Activated T-cell treated with anti-CD3 and anti-CD28 coated beads, Interleukin-2, amount 50 U/mL, for 72 hours (primary cell): Measurements from ENCODE around the gene CMIP. TPM values are rescaled to one million over a fixed set of nuclear protein-coding genes. Genes with fewer than 3 reads are reported as not detected.

Source experiments
- ATAC-seq, 2 donors: fragments of 150-1000 bp; cut with Tn5 transposase; replicated peaks in 1 of 2; 2 replicates each; pipeline ENCODE4 v1.10.0; 2021; ENCODE audit warnings: moderate library complexity in 2 of 2, mild to moderate bottlenecking in 1 of 2
- DNase-seq, 2 donors: peaks; one replicate each; pipeline ENCODE4 v3.0.0; 2021 to 2022; ENCODE audit warnings: mixed read lengths in 1 of 2
- H3K27ac Mint-ChIP-seq: one replicate; pipeline ENCODE4 v1.8.0; 2022; ENCODE audit warnings: mild to moderate bottlenecking, moderate library complexity, mixed read lengths
- H3K27me3 Mint-ChIP-seq: one replicate; pipeline ENCODE4 v1.8.0; 2022; ENCODE audit warnings: low read depth, mixed read lengths
- H3K36me3 Mint-ChIP-seq, 2 donors: one replicate each; pipeline ENCODE4 v1.8.0; 2022; ENCODE audit warnings: mixed read lengths in 2 of 2, mild to moderate bottlenecking in 1 of 2; ENCODE audit not compliant: insufficient read depth in 2 of 2
- H3K4me1 Mint-ChIP-seq: one replicate; pipeline ENCODE4 v1.8.0; 2022; ENCODE audit warnings: low read depth, mixed read lengths
- H3K4me3 Mint-ChIP-seq, 2 donors: one replicate each; pipeline ENCODE4 v1.8.0; 2022; ENCODE audit warnings: mild to moderate bottlenecking in 2 of 2, mixed read lengths in 2 of 2, moderate library complexity in 2 of 2
- H3K9me3 Mint-ChIP-seq, 2 donors: one replicate each; pipeline ENCODE4 v1.8.0; 2022; ENCODE audit warnings: mixed read lengths in 2 of 2
- total RNA-seq, 2 donors: library from RNA; stranded (reverse); gene quantifications; one replicate each; pipeline ENCODE4 v1.2.3, GENCODE V29; 2022

The CMIP gene
- total RNA-seq, 2 donors from 2014 or later: 53.1 to 59.0 TPM

GRCh38 chr16:81652798-81653505, 208.3 kb downstream of the CMIP start:
- ATAC-seq (no peak), DNase-seq (no peak)
- H3K27ac Mint-ChIP-seq: no peak overlapping the region
- H3K4me3 Mint-ChIP-seq: no peak overlapping the region
- peaks cover 5% of the 10 kb centered on the region for H3K4me1 Mint-ChIP-seq
- H3K9me3 Mint-ChIP-seq: no peaks in the 10 kb centered on the region
- H3K36me3 Mint-ChIP-seq: no peaks in the 10 kb centered on the region
- no peaks in the 10 kb centered on the region for H3K27me3 Mint-ChIP-seq

DNA sequence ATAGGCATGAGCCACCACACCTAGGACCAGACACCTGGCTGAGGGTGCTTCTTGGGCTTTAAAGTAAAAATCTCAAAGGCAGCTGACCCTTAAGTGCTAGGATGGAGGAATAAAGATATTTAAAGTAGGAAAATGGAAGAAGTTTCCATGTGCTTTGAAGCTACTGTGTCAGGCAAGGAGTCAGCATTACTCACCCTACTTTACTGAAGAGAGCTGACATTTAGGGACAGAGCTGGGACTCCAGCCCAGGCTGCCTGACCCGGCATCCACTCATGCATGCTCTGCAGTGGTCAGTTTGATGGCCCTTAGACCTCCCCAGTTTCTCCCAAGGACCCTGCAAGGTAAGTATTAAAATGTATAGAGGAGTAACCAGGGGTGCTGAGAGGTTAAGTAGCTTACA, 209.7 kb downstream of the CMIP start:
- Mint-ChIP-seq H3K36me3 (peaks cover 0 to 3% of the 10 kb centered on the region in 2 donors), H3K9me3 (no peaks in the 10 kb centered on the region), H3K27me3 (no peaks in the 10 kb centered on the region), H3K27ac (no peak overlapping the region), H3K4me1 (peaks cover 3% of the 10 kb centered on the region), H3K4me3 (no peak overlapping the region)
- DNase-seq: no peak
- no peak for ATAC-seq

- Mint-ChIP-seq H3K27me3 (no peaks in the 10 kb centered on the region), H3K9me3 (no peaks in the 10 kb centered on the region), H3K27ac (no peak overlapping the region), H3K4me1 (no peaks in the 10 kb centered on the region), H3K36me3 (peaks cover 0 to 3% of the 10 kb centered on the region in 2 donors), H3K4me3 (no peak overlapping the region)
- DNase-seq (no peak), ATAC-seq (no peak)
Observed at GRCh38 chr16:81655469-81656162, 211.0 kb downstream of the CMIP start.

GRCh38 chr16:81657224-81657623, 212.6 kb downstream of the CMIP start:
- ATAC-seq: no peak
- H3K9me3 Mint-ChIP-seq: no peaks in the 10 kb centered on the region
- DNase-seq: no peak
- H3K27ac Mint-ChIP-seq: no peak overlapping the region
- peaks cover 0 to 3% of the 10 kb centered on the region in 2 donors for H3K36me3 Mint-ChIP-seq
- H3K4me1 Mint-ChIP-seq: no peaks in the 10 kb centered on the region
- no peaks in the 10 kb centered on the region for H3K27me3 Mint-ChIP-seq
- no peak overlapping the region for H3K4me3 Mint-ChIP-seq

DNA sequence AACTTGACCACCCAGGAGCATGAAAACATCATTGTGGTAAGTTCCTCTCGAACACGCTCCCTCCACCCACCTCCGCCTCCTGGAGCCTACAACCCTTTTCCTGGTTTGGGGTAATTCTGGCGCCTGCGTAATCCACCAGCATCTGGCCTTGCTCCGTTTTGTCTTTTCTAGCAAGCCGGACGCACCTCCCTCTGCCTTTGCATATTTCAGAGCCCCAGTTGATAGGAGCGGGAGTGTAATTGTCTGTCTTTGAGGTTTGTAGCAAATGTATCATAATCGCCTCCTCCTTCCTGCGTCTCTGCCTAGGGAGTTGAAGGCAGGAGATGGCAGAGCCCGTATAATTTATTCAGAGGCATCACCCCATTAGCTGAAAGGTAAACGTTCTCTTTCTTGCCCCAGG, 213.2 kb downstream of the CMIP start:
- H3K9me3 Mint-ChIP-seq: no peaks in the 10 kb centered on the region
- peaks cover 0 to 3% of the 10 kb centered on the region in 2 donors for H3K36me3 Mint-ChIP-seq
- H3K4me1 Mint-ChIP-seq: no peaks in the 10 kb centered on the region
- no peak overlapping the region for H3K27ac Mint-ChIP-seq
- no peak overlapping the region for H3K4me3 Mint-ChIP-seq
- ATAC-seq (no peak), DNase-seq (no peak)
- no peaks in the 10 kb centered on the region for H3K27me3 Mint-ChIP-seq

GRCh38 chr16:81658373-81658772, 213.8 kb downstream of the CMIP start:
- H3K4me1 Mint-ChIP-seq: no peaks in the 10 kb centered on the region
- no peak overlapping the region for H3K27ac Mint-ChIP-seq
- H3K27me3 Mint-ChIP-seq: no peaks in the 10 kb centered on the region
- ATAC-seq (no peak), DNase-seq (no peak)
- no peaks in the 10 kb centered on the region for H3K9me3 Mint-ChIP-seq
- H3K36me3 Mint-ChIP-seq: peaks cover 0 to 3% of the 10 kb centered on the region in 2 donors
- no peak overlapping the region for H3K4me3 Mint-ChIP-seq

DNA sequence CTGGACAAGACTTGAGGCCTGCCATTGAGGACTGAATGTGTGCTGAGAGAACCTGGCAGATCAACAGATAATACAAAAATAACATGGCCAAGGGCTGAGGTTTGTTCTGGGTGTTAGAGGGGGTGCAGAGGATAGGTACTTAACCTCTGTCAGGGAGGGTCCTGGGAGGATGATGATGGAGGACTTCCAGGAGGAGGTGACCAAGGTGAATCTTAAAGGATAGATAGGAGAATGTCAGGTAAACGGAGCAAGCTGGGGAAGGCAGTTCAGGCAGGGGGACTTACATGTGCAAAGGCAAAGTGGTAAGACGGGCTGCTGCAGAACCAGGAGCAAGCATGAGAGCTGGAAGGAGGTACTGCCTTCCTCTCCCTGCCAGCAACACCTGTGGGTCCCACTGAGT, 214.6 kb downstream of the CMIP start:
- Mint-ChIP-seq H3K4me1 (no peaks in the 10 kb centered on the region), H3K27ac (peak overlapping the region; percentile 17), H3K27me3 (no peaks in the 10 kb centered on the region), H3K36me3 (peaks cover 0 to 3% of the 10 kb centered on the region in 2 donors), H3K9me3 (no peaks in the 10 kb centered on the region), H3K4me3 (no peak overlapping the region)
- ATAC-seq (no peak), DNase-seq (no peak)

DNA sequence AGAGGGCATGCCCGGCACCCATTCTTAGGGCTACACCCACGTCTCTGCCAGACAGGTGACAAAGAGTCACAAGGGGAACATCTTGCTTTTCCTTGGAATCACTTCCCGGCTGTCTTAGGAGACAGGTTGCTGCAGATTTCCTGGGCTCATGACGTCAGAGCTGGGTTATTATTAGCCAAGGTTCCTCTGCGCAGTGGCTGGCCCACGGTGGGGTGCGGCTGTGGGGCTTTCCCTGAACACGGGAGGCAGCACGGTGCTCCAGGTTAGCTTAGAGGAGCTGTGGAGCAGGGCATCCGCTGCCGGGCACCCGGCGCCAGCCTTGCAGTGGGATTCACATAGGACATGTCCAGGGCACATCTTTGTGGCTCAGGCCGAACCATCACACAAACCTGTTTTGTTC, 216.5 kb downstream of the CMIP start:
- H3K36me3 Mint-ChIP-seq: peaks cover 2 to 6% of the 10 kb centered on the region in 2 donors
- DNase-seq: no peak
- ATAC-seq: no peak
- no peaks in the 10 kb centered on the region for H3K4me1 Mint-ChIP-seq
- no peaks in the 10 kb centered on the region for H3K27me3 Mint-ChIP-seq
- no peak overlapping the region for H3K27ac Mint-ChIP-seq
- H3K9me3 Mint-ChIP-seq: no peaks in the 10 kb centered on the region
- no peak overlapping the region for H3K4me3 Mint-ChIP-seq

- no peaks in the 10 kb centered on the region for H3K9me3 Mint-ChIP-seq
- no peak overlapping the region for H3K4me3 Mint-ChIP-seq
- no peaks in the 10 kb centered on the region for H3K27me3 Mint-ChIP-seq
- ATAC-seq (no peak), DNase-seq (no peak)
- H3K4me1 Mint-ChIP-seq: no peaks in the 10 kb centered on the region
- peaks cover 5 to 7% of the 10 kb centered on the region in 2 donors for H3K36me3 Mint-ChIP-seq
- H3K27ac Mint-ChIP-seq: no peak overlapping the region
Observed at GRCh38 chr16:81664153-81664552, 219.5 kb downstream of the CMIP start.

- ATAC-seq: no peak
- Mint-ChIP-seq H3K4me3 (no peak overlapping the region), H3K27ac (no peak overlapping the region), H3K4me1 (no peaks in the 10 kb centered on the region), H3K36me3 (peaks cover 9% of the 10 kb centered on the region in 2 donors), H3K9me3 (no peaks in the 10 kb centered on the region), H3K27me3 (no peaks in the 10 kb centered on the region)
- no peak for DNase-seq
Observed at GRCh38 chr16:81665588-81665987, 221.0 kb downstream of the CMIP start.

DNA sequence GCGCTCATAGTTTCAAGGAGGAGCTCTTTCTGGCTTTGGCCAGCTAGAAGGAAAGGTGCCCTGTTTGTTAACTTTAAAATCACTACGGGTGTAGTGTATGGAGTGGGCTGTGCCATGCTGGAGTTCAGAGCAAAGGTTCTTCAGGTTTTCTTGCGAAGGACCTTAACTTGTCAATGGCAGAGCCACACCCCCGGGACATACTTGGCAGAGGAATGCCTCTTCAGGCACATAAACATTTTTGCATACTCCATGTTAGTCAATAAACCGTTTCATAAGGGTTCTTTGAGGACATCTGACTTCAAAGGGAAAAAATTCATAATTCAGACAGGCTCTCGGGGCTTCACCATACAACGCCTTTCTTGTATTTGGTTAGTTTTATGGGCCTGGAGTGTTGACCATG, 221.5 kb downstream of the CMIP start:
- ATAC-seq (no peak), DNase-seq (no peak)
- H3K9me3 Mint-ChIP-seq: no peaks in the 10 kb centered on the region
- H3K4me3 Mint-ChIP-seq: no peak overlapping the region
- H3K27ac Mint-ChIP-seq: no peak overlapping the region
- H3K36me3 Mint-ChIP-seq: peaks cover 11 to 13% of the 10 kb centered on the region in 2 donors
- H3K4me1 Mint-ChIP-seq: no peaks in the 10 kb centered on the region
- no peaks in the 10 kb centered on the region for H3K27me3 Mint-ChIP-seq

- no peak for DNase-seq
- Mint-ChIP-seq H3K4me1 (no peaks in the 10 kb centered on the region), H3K9me3 (no peaks in the 10 kb centered on the region), H3K27ac (no peak overlapping the region), H3K36me3 (peaks cover 11 to 16% of the 10 kb centered on the region in 2 donors), H3K27me3 (no peaks in the 10 kb centered on the region), H3K4me3 (no peak overlapping the region)
- ATAC-seq: peak in 1 of 2 donors; percentile 20
Observed at GRCh38 chr16:81668243-81669097, 223.9 kb downstream of the CMIP start.
